ENCODE data around the gene FBXW7. TPM values are rescaled to one million over a fixed set of nuclear protein-coding genes. Genes with fewer than 3 reads are reported as not detected.

FBXW7 gene
- total and polyA plus RNA-seq, 2 of the 8 experiments (the other 6 are each of a cell fraction or from before 2014, with no cell fraction given): 6.0 to 26.7 TPM

- Histone ChIP-seq H2BK15ac (ENCODE audit: low read length) (no peak overlapping the region), H3K9ac (replicated peaks in 1 of 4; ENCODE audit: extremely low read depth in 1 of 4, low read depth in 3 of 4, low read length in 3 of 4) (no peak overlapping the region), H2AK5ac (ENCODE audit: low read depth, low read length) (no peak overlapping the region), H3K23me2 (ENCODE audit: low read depth, low read length) (no peaks in the 10 kb centered on the region), H3K14ac (ENCODE audit: insufficient read length) (no peak overlapping the region), H3K4me1 (replicated peaks in 1 of 4; ENCODE audit: control insufficient read depth in 3 of 4, insufficient read depth in 4 of 4, low read length in 3 of 4) (no peaks in the 10 kb centered on the region), H2BK12ac (ENCODE audit: low read depth, low read length) (no peak overlapping the region), H4K91ac (replicated peaks; ENCODE audit: insufficient read length, low read length) (no peak overlapping the region), H3K36me3 (ENCODE audit: control insufficient read depth in 2 of 4, insufficient read depth in 4 of 4, low read length in 3 of 4) (no peaks in the 10 kb centered on the region; a peak in 1 of 8 replicates), H2BK20ac (ENCODE audit: low read length) (no peak overlapping the region), H3K18ac (ENCODE audit: extremely low read depth, low read length) (no peak overlapping the region), H3K23ac (ENCODE audit: insufficient read length) (no peak overlapping the region), H3K4me3 (ENCODE audit: extremely low read depth in 1 of 4, insufficient read depth in 2 of 4, low read depth in 3 of 4, low read length in 4 of 4) (no peak overlapping the region), H4K20me1 (replicated peaks in 1 of 2; ENCODE audit: control insufficient read depth in 1 of 2, insufficient read depth in 2 of 2, low read length in 2 of 2) (peaks cover 0 to 2% of the 10 kb centered on the region in 2 experiments), H3K79me2 (ENCODE audit: control insufficient read depth in 1 of 2, insufficient read depth in 2 of 2, low read length in 2 of 2) (peaks cover 0 to 40% of the 10 kb centered on the region in 2 experiments; a peak in 2 of 4 replicates), H3K79me1 (ENCODE audit: low read depth, low read length) (no peaks in the 10 kb centered on the region), H3K27ac (ENCODE audit: low read depth, low read length) (no peak overlapping the region), H4K5ac (ENCODE audit: insufficient read length, low read depth, low read length) (no peak overlapping the region), H3K27me3 (replicated peaks in 1 of 4; ENCODE audit: control insufficient read depth in 3 of 4, extremely low read depth in 1 of 4, insufficient read depth in 3 of 4, low read length in 3 of 4) (no peaks in the 10 kb centered on the region), H3K9me3 (ENCODE audit: insufficient read depth in 2 of 2, low read depth in 1 of 2, low read length in 1 of 2) (no peaks in the 10 kb centered on the region), H2AFZ (ENCODE audit: low read length) (no peak overlapping the region), H3K4ac (replicated peaks; ENCODE audit: insufficient read length, low read depth, low read length) (no peak overlapping the region), H3K56ac (replicated peaks; ENCODE audit: insufficient read length, low read depth, low read length) (no peak overlapping the region), H2BK5ac (ENCODE audit: low read depth, low read length) (no peak overlapping the region), H3K4me2 (ENCODE audit: insufficient read depth in 1 of 2, low read depth in 2 of 2, low read length in 2 of 2) (no peak overlapping the region), H2BK120ac (replicated peaks; ENCODE audit: low read depth, low read length) (no peak overlapping the region), H4K8ac (ENCODE audit: extremely low read depth, insufficient read depth, low read length) (no peak overlapping the region)
- FAIRE-seq (no peak), DNase-seq (ENCODE audit: low read depth in 1 of 2, low spot score in 2 of 2) (no peak)
- POLR2A ChIA-PET (ENCODE audit: partially characterized antibody): no interaction called here
- TF ChIP-seq ATF3 (IDR thresholded peaks at IDR 0.05; ENCODE audit: insufficient read depth, low read depth, low read length) (no peak), CREB1 (IDR thresholded peaks at IDR 0.05) (no peak), PHF8 (conservative IDR thresholded peaks at IDR 0.05; ENCODE audit: low read depth, low read length) (no peak), CHD2 (IDR thresholded peaks at IDR 0.05; ENCODE audit: low read length) (no peak), JUN (IDR thresholded peaks at IDR 0.05; ENCODE audit: low read depth, low read length) (no peak), POU5F1 (IDR thresholded peaks at IDR 0.05; ENCODE audit: low read depth, low read length) (no peak)
- CTCF ChIA-PET (ENCODE audit: partially characterized antibody): interaction anchor here (0.8 to 1.5 kb wide), 3 partner anchors 21 to 163 kb away, joined by 3 to 6 read pairs (median 4); no protein-coding TSS in a partner anchor
Measured at GRCh38 chr4:152480326-152480725, 55.6 kb downstream of the FBXW7 start.
